ENCODE results near the gene ACSS2.

Gene ACSS2

DNA sequence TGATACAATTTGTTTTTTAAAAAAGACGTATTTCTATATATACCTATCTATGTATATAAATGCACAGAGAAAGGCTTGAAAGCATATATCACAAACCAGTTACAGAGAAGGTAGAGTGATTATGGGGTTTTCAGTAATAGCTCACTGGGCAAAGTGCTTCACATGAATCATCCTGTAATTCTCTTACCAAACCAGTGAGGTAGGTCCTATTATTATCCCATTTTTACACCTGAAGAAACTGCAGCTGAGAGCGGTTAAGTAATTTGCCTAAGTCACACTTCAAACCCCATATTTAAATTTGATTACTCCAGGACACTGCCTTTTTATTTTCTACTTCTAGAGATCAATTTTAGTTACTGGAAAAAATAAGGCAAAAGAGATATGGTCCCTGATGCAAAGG is 74.8 kb downstream of the ACSS2 start:
- no peak for DNase-seq

DNA sequence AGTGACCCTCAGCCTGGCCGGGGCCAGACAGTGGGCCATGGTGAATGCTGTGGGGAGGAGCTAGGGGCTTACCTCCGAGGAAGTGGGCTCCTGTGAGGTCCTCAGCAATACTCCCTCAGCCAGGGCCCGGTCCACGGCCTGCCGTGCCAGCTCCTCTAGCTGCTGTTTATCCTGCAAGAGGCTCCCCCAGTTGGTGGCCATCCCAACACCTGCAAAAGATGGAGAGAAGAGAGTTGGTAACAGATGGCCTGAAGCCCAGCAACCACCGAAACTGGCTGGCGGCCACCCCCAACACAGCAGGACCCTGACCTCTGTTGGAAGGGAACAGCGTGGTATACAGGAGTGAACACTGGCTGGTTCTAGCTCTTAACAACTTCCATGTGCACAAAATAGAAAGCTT is 75.2 kb downstream of the ACSS2 start:
- DNase-seq, result no peak

DNA sequence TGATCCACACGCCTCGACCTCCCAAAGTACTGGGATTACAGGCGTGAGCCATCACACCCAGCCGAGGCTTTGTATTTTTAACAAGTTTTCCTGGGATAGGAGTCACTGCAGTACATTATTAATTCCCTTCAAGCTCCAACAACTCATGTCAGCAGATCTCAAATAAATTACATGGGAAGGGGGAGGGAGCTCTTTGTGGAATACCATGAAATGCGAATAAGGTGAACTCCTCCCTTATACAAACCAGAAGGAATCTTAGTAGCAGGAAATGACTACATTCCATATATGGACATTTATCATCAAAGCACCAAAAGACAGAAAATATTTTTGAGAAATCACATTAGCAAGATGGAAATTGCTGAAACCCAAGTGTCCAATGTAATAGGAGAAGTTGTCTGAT is 76.3 kb downstream of the ACSS2 start:
- no peak for DNase-seq

DNA sequence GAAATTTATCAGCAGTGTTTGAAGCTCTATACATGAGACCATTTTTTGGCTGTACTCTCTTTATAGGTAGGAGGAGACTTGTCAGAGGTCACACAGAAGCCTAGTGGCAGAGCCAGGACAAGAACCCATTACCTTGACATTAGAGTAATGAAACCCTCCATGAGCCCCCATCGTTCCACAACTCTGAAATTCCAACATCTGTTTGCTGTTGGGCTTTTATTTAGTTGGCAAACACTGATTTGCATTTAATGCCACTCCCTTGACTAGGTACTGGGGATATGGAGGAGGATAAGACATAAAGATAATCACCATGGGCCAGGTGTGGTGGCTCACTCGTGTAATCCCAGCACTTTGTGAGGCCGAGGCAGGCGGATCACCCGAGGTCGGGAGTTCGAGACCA is 77.5 kb downstream of the ACSS2 start:
- DNase-seq, result no peak

DNA sequence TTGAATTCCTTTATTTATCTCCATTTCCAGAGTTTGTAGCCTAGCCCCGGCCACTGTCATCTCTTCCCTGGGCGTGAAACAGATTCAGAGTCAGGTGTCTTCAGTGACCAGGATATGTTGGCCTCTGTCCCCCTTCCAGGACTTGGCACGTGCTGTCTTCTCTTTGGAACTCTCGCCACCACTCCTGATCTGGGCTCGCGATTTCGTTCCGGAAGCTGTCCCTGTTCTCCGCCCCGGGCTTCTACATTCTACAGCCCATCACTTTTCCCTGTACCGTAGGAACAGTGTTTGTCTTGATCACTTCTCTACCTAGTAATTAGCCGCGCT is 78.5 kb downstream of the ACSS2 start:
- DNase-seq, result peak; percentile 58

DNA sequence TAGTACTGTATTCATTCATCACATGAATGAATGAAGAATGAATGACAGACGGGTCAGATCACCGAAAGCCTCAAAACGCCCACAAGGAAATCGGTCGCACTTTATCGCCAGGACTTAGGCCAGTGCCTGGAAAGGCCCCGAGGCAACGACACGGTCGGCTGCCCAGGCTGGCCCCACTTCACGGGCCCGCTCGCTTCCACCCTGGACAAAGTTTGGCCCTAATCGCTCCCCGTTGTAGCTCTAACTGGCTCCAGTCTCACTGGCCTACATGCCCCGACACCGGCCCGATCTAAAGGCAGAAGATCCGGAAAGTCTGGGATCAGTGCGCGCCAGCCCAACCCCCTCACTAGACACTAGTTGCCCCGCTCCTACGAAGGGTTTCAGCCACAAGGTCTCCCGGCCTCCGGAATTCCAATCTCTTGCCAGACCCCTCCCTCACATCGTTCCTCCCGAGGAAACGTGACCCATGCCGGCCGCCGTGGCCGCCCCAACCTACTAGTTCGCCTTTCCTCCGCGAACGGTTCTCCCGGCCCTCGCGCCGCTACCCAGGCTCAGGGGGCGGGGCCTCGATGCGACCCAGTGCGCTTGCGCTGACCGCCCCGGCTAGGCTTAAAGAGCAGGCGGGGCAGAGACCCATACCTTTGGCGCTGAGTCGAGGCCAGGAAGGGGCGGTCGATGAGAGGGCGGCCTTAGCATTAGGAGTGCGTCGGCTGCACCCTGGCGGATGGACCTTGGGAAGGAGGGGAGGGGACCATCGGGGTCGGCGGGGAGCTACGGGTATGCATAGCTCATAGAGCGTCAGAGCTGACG is 79.0 kb downstream of the ACSS2 start, which contains the start of the genes GSS and MYH7B:
Gene GSS (minus strand): TSS at position 576 of the 810 bp plus-strand sequence. CDS start 3,954 bp downstream, outside the sequence.
Gene MYH7B (plus strand): TSS at position 638 of the 810 bp plus-strand sequence. CDS start 22,138 bp downstream, outside the sequence.
- DNase-seq, result peak; percentile 90

DNA sequence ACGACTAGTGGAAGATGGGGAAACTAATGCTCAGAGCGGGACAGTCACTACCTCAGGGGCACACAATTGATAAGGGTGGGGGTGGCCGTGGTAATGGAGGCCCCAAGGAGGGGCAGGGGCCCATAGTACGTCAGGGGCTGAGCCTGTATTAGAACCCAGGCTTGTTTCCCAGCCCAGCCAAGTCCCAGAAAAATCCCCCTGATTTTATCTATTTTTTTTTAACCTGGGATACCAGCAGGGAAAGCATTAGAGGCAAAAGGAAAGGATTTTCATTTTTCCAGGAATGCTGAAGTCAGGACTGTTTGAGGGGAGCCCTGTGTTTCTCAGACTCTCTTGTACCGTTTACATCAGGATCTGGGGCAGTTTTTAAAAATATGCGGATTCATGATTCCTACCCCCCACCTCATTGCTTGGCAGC is 79.6 kb downstream of the ACSS2 start:
- no peak for DNase-seq

DNA sequence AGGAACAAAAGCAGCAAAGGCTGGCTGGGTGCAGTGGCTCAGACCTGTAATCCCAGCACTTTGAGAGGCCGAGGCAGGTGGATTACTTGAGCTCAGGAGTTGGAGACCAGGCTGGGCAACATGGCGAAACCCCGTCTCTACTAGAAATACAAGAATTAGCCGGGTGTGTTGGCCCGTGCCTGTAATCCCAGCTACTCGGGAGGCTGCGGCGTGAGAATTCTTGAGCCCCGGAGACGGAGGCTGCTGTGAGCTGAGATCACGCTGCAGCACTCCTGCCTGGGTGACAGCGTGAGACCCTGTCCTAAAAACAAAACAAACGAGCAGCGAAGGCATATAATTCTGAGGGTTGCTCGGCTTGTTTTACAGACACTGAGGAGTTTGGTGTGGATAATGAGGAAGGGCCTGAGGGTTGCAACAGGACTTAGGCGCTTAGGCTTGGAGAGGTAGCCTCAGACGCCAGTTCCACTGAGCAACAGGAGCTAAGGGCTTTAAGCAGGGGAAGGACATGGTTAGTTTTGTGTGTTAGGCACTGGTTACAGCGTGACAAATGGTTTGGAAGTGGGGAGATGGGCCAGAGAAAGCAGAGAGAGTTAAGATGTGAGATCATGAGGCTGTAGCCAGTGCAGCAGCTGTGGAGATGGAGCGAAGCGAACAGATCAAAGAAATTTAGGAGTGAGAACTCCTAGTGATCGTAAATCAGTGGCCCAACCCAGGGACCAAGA is 80.5 kb downstream of the ACSS2 start:
- no peak for DNase-seq

DNA sequence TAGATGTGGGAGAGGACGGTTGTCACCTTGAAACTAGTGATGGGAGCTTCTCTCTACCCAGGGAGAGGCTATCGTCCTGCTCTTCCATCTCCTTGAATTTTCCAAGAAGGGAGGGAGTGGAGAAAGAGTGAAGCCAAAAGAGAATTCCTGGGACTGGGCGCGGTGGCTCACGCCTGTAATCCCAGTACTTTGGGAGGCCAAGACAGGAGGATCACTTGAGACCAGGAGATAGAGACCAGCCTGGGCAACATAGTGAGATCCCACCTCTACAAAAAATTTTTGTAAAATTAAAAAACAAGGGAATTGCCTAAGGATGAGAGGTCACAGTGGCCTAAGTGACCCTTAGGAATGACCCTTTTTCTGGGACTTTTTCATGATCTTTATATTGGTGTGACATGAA is 88.1 kb downstream of the ACSS2 start:
- no peak for DNase-seq

DNA sequence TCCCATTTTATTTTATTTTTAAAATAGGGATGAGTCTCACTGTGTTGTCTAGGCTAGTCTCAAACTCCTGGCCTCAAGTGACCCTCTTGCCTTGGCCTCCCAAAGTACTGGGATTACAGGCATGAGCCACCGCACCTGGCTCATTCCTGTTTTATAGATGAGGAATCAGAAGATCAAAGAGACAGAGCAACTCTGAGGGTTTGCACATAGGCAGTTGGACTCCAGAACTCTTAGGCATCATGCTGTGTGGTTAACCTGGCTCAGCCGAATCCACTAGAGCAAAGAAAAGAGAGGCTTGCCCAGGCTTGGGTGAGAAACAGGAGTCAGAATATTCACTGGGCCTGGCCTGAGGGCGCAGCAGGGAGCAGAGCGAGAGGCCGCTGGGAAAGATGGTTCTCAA is 88.6 kb downstream of the ACSS2 start:
- DNase-seq, result no peak

DNA sequence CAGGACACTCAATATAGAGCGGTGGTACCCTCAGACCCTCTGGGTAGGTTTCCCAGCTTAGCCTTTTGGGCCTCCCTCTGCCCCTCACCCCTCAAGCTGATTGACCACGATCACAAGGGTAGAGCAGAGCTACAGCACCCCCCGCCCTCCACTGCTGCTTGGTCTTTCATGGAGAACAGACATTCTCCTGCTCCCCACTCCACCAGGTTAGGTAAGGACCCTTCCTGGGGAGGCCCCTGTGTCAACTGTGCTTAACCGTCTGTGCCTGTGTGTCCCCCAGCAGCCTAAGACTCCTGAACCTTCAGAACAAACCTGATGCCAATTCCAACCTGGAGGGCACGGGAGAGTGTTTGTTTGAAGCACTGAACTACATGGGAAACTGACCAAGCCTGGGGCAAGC is 91.0 kb downstream of the ACSS2 start:
- no peak for DNase-seq

DNA sequence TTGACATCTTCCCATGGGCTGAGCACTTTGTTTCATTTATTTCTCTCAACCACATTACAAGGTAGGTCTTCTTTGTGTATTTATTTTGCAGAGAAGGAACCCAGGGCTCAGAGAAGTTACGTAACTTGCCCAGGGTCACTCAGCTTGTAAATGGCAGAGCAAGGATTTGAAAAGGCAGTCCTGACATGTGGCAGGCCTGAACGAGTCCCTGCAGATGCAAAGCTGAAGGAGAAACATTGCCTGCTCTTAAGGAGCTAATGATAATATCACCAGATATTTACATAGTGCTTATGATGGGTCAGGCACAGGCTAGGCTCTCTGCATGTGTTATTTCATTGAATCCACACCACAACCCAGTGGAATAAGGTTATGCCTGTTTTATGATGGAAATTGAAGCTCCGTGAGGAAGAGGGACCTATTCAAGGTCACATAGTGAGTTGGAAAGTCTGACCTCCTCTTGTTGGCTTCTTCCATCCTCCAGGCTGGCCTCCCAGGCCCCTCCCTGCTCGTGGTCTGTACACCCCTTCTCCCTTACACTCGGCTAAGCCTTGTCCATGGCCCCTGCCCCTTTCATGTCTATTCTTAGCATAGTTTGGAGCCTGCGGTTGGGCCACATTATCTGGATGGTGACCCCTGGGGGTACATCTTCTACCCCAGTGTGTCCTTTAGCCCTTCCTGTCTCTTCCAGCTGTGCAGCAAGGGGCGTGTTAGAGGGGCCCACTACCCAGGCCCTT is 91.8 kb downstream of the ACSS2 start:
- no peak for DNase-seq

DNA sequence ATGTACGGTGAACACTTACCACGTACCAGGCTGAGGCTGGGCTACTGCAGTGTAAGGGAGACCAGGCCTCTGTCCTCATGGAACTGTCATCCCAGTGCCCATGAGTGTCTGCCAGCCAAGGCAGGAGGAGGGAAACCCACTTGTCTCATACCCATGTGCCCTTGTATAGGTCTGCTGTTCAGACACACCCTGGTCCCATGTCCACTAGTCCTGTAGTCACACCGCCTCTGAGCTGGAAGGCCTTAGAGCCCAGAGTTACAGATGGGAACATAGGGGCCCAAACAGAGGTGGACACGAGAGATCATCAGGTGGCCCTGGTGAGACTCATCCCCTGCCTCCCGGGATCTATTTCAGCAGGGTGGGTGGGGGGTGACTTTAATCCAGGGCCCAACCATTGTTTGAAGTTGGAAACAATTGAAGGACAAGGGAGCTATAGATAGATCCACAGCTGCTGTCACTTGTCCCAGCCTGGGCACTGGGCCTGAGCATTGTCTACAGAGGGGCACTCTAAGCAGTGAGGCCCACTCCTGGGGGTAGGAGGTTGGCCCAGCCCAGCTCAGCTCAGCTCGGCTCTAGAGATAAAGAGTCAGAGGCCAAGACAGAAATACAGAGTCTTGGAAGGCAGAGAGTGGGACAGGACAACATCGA is 93.9 kb downstream of the ACSS2 start:
- DNase-seq, result no peak

DNA sequence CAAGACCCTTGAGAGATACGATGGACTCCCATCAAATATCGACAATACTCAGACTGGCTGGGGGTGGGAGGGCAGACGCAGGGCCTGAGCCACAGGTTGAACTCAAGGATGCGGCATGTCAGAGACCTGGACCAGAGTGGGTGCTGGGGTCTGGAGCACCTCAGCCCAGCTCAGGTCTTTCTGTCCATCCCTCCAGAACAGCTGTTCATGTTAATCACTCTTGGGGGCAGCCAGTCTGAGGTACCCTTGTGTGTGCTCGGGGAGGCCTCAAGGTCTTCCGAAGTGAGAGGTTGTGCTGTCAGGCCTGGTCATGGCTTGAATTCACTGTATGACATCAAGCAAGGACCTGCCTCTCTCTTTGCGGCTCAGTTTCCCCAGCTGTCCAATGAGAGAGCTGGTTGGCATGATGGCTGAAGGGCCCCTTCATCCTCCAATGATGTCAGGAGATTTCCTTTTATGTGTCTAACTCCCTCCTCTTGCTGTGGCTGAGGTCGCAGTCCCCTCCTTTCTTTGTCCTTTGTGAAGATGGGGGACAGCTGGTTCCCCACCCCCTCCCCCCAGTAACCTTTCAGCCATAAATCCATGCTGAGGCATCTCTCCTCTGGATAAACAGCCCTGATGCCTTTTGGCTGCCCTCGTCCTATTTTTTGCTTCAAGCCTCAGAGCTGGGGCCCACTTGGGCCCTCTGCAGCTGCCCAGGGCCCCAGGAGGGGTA is 94.6 kb downstream of the ACSS2 start:
- no peak for DNase-seq

DNA sequence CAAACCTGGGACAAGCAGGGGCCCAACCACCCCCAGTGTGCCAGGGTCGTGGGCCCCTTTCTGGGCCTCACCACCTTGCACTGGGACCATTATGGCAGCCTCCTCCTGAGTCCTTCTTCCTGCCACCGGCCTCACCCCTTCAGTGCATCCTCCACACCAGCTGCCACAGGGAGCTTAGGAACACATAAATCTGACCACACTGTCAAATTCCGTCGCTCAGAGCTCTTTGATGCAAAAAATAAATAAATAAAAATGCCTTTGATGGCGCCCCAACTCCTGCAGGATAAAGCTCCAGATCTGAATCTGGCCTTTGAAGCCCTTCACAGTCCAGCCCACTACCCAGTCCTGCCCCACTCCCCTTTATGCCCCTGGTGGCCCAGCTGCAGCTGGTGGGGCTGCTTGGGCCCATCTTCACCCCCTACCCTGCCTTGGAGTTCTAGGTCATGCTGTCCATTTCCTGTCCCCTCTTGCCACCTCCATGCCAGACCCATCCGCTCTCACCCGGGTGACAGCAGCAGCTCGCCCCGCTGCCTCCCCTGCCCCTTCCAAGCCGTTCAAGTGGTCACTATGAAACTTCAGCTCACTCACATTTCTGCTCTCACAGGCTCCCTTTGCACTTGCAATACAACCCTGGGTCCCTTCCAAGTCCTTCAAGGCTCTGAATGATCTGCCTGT is 95.3 kb downstream of the ACSS2 start:
- DNase-seq, result no peak

DNA sequence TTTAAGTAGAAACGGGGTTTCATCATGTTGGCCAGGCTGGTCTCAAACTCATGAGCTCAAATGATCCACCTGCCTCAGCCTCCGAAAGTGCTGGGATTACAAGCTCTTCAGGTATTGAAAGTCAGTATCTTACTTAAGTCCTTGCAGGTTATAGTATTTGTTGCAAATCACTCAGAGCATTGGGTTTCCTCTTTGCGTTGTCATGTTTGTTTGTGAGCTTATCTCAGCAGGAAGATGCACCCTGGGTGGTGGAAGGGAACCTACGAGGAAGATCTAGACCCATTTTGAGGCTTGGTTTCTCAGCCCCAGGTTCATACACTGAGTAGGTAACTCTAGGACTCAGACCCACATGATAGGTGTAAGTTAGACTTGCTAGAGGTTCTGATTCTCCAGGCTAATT is 97.8 kb downstream of the ACSS2 start:
- no peak for DNase-seq

DNA sequence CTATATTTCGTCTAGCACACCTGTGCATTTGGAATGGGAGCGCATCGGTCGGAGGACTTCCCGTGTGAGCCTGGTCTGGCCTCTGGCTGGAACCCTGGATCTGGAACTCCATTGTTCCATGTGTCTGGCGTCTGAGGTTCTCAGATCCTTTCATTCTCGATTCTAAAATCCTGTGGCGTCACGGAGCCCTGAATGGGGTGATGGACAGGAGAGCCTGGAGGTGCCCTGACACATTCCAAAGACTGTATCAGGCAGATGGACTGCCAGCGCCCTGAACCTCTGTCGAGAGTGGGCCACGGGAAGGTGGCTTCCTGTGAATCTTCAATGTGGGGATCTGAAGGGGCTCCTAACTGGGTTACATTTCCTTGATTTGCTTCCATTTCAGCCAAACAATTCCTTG is 99.9 kb downstream of the ACSS2 start:
- DNase-seq, result no peak
